Eye (tissue), 1 donor: Measurements from ENCODE around the gene SLC44A5.

ENCODE experiments used
- DNase-seq: peaks from one replicate; pipeline ENCODE4 v3.0.0-alpha.2; 2015

The SLC44A5 gene

GRCh38 chr1:75171876-75172275, 439.0 kb downstream of the SLC44A5 start:
- DNase-seq, result no peak

- no peak for DNase-seq
Measured at GRCh38 chr1:75170981-75171380, 439.9 kb downstream of the SLC44A5 start.

- DNase-seq, result no peak
Measured at GRCh38 chr1:75170011-75170410, 440.9 kb downstream of the SLC44A5 start.

- DNase-seq, result no peak
Measured at GRCh38 chr1:75166821-75167220, 444.1 kb downstream of the SLC44A5 start.

- no peak for DNase-seq
Measured at GRCh38 chr1:75165264-75165663, 445.6 kb downstream of the SLC44A5 start.

GRCh38 chr1:75159154-75159553, 451.8 kb downstream of the SLC44A5 start:
- DNase-seq, result no peak
